Lower lobe of right lung (tissue), 2 donors: ENCODE measurements around the gene PRKAG3. TPM values are rescaled to one million over a fixed set of nuclear protein-coding genes. Genes with fewer than 3 reads are reported as not detected.

ENCODE experiments used
- ATAC-seq, 2 donors: fragments of 200-7000 bp; cut with Tn5 transposase; one replicate each; pipeline ENCODE4 v1.9.1; 2020 to 2022; ENCODE audit warnings: mild to moderate bottlenecking in 2 of 2, moderate library complexity in 2 of 2
- DNase-seq: peaks from one replicate; pipeline ENCODE4 v3.0.0-alpha.2; 2020
- H3K27ac ChIP-seq: fragments of 200-600 bp; one replicate; pipeline ENCODE4 v1.8.0; 2022
- H3K27me3 ChIP-seq: fragments of 200-600 bp; one replicate; pipeline ENCODE4 v1.8.0; 2022; ENCODE audit warnings: low read depth
- H3K36me3 ChIP-seq: fragments of 200-600 bp; one replicate; pipeline ENCODE4 v1.8.0; 2022; ENCODE audit warnings: mild to moderate bottlenecking
- H3K4me1 ChIP-seq: fragments of 200-600 bp; one replicate; pipeline ENCODE4 v1.8.0; 2022
- H3K4me3 ChIP-seq: fragments of 200-600 bp; one replicate; pipeline ENCODE4 v1.8.0; 2022; ENCODE audit warnings: mild to moderate bottlenecking
- H3K9me3 ChIP-seq: fragments of 200-600 bp; one replicate; pipeline ENCODE4 v1.8.0; 2022
- intact Hi-C: fragments of 100-400 bp; cut with DNase I; formaldehyde crosslinking; loops from one replicate; pipeline ENCODE4 v1.11.0; 2022
- total RNA-seq: library from RNA; stranded (reverse); fragmentation: NEBNext Ultra II Directional; extraction: Animal tissue kit (Norgen Biotek cat#: 25700); gene quantifications from one replicate; pipeline ENCODE4 v1.2.1, GENCODE V29; 2021
- TF ChIP-seq, protein P1 (sequence below): fragments of 200-600 bp; IDR thresholded peaks from one replicate; pipeline ENCODE4 v1.8.0; 2022; ENCODE audit warnings: antibody characterized with exemption, mild to moderate bottlenecking
- donor health status: DM: no; HTN: yes; CAD: no; lungs with severe emphysema.

The PRKAG3 gene
- total RNA-seq, 1 donor from 2014 or later: not detected

DNA sequence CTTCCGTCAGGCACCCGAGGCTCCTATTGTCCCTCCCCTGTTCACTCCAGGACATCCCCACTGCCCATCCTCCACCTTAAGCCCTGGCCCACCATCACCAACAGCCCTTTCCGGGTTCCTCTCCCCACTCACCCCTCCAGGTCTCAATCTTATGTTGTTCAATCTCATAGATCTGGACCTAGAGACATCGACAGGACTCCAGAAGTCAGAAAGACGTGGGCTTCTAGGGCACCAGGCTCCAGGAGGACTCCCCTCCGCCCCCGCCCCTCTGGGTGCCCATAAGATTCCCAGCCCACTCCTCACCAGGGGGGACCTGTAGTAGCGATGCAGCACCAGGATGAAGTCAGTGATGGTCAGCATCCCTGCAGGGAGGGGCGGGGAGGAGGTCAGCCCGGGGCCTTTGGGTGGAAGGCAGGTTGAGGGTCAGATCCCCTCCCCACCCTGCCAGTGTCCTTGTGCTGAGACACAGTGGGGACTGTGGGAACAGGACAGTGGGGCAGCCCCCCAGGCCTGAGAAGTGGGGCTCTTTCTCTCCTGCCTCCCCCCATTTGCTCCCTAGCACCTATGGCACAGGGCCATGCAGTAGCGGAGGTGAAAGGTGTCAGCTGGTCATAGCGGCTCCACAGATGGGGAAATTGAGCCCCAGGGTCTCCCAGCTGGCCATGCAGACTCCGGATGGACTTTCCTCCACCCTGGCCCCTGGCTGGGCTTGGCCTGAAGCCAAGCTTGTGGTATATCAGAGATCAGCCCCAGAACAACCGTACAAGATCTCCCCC is 3.7 kb downstream of the PRKAG3 start:
- Histone ChIP-seq H3K27me3 (peaks cover 4% of the 10 kb centered on the region), H3K4me3 (no peak overlapping the region), H3K27ac (no peak overlapping the region), H3K36me3 (no peaks in the 10 kb centered on the region), H3K9me3 (no peaks in the 10 kb centered on the region), H3K4me1 (no peaks in the 10 kb centered on the region)
- ATAC-seq (peak in 1 of 2 donors; percentile 5), DNase-seq (peak; percentile 32)
- TF ChIP-seq, protein P1, sequence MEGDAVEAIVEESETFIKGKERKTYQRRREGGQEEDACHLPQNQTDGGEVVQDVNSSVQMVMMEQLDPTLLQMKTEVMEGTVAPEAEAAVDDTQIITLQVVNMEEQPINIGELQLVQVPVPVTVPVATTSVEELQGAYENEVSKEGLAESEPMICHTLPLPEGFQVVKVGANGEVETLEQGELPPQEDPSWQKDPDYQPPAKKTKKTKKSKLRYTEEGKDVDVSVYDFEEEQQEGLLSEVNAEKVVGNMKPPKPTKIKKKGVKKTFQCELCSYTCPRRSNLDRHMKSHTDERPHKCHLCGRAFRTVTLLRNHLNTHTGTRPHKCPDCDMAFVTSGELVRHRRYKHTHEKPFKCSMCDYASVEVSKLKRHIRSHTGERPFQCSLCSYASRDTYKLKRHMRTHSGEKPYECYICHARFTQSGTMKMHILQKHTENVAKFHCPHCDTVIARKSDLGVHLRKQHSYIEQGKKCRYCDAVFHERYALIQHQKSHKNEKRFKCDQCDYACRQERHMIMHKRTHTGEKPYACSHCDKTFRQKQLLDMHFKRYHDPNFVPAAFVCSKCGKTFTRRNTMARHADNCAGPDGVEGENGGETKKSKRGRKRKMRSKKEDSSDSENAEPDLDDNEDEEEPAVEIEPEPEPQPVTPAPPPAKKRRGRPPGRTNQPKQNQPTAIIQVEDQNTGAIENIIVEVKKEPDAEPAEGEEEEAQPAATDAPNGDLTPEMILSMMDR: no peak
- intact Hi-C loops: no loop called here

DNA sequence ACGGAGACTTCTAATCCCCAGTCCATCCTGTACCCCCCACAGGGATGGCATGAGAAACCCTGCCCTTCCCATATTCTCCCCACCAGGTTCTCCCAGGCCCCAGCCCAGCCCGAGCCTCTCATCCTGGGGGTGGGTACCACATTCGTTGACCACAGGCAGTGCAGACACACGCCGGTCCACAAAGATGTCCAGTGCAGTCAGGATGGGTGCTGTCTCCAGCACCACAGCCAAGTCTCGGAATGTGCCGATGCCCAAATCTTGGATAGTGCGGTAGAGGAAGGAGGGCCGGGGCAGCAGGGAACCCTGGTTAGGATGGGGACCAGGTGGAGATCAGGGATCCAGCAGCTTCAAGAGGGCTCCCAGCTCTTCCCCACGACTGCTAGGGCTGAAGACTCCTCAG is 4.8 kb downstream of the PRKAG3 start:
- intact Hi-C loops: no loop called here
- no peak for DNase-seq
- ATAC-seq: no peak

DNA sequence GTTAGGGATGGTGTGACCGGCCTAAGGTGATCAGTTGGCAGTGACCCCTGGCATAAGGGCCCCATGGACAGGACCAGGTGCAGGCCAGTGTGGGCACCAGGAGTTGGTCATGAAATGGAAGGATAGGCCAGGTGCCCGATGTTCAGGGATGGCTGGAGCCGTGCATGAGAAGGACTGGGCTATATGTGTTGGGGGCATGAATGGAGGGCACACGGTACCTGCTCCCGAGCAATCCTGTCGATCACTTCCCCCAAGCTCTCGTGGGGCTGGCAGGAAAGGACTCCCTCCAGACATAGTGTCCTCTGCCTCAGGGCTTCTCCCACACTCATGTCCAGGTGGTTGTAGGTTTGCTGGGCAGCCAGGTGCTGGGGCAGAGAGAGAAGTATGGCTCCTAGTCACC is 7.6 kb downstream of the PRKAG3 start:
- Histone ChIP-seq H3K4me3 (no peak overlapping the region), H3K4me1 (no peaks in the 10 kb centered on the region), H3K9me3 (no peaks in the 10 kb centered on the region), H3K27me3 (peaks cover 4% of the 10 kb centered on the region), H3K27ac (no peak overlapping the region), H3K36me3 (peaks cover 4% of the 10 kb centered on the region)
- ATAC-seq (no peak), DNase-seq (peak; percentile 31)
- TF ChIP-seq, protein P1: no peak
- intact Hi-C loops: no loop called here

More for the DNA sequence above, 4.8 kb downstream of the PRKAG3 start:
- TF ChIP-seq, protein P1: no peak
- no peaks in the 10 kb centered on the region for H3K4me1 ChIP-seq
- no peaks in the 10 kb centered on the region for H3K36me3 ChIP-seq
- H3K27ac ChIP-seq: no peak overlapping the region
- peaks cover 4% of the 10 kb centered on the region for H3K27me3 ChIP-seq
- no peaks in the 10 kb centered on the region for H3K9me3 ChIP-seq
- H3K4me3 ChIP-seq: no peak overlapping the region

DNA sequence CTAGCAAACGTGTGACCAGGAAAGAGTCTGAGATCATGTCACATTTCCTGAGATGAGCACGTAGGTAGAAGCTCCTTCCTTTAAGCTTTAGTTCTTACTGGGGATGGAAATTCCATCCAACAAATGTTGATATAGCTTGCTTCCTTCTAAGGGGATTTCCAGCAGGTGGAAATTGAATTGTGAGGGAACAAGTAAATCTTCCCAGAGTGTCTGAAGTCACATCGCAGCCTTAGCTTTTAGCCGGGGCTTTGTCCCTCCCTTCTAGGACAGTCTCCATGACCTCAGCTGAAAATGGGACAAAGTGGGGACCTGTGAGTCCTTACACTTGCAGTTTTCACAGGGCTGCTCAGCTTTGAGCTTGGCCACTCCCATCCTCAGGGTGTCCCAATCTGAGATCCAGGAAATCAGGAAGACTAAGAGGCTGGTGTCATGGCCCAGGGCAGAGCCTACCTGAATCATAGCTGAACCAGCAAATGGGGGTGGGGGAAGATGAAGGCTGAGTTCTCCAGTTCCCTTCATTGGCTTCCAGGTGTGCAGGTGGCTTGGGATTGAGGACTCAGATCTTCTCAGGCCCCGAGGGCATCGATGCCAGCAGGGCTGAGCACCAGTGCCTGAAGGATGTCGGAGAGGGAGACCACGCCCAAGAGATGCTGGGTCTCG is 8.3 kb downstream of the PRKAG3 start:
- H3K9me3 ChIP-seq: no peaks in the 10 kb centered on the region
- H3K4me1 ChIP-seq: no peaks in the 10 kb centered on the region
- DNase-seq: peak; percentile 35
- intact Hi-C loops: no loop called here
- no peak overlapping the region for H3K27ac ChIP-seq
- TF ChIP-seq, protein P1: no peak
- no peak overlapping the region for H3K4me3 ChIP-seq
- peaks cover 10% of the 10 kb centered on the region for H3K36me3 ChIP-seq
- no peak for ATAC-seq
- H3K27me3 ChIP-seq: peaks cover 4% of the 10 kb centered on the region

DNA sequence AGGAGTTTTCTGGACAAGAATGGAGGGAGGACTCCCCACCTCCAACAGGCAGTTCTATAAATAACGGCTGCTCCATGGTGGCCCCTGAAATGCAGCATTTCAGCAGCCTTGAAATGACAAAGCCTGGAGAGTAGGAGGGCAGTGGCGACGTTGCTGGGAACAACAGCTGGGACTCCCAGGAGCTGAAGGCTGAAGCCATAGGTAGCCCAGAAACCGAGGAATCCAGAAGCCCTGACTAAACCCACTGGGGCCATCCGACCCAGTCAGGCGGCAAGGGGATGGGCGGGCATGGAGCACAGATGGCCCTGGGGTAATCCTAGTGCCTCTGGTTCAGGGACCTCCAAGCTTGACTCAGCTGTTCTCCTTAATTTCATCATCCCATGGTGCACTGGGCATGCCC is 9.0 kb downstream of the PRKAG3 start:
- no peaks in the 10 kb centered on the region for H3K27me3 ChIP-seq
- H3K4me3 ChIP-seq: no peak overlapping the region
- ATAC-seq (no peak), DNase-seq (peak; percentile 37)
- H3K36me3 ChIP-seq: peaks cover 14% of the 10 kb centered on the region
- intact Hi-C loops: no loop called here
- TF ChIP-seq, protein P1: no peak
- H3K9me3 ChIP-seq: no peaks in the 10 kb centered on the region
- H3K27ac ChIP-seq: no peak overlapping the region
- H3K4me1 ChIP-seq: no peaks in the 10 kb centered on the region
